PC-9 (cell line): ENCODE data around the gene MEF2C.

Experiments used
- CTCF ChIP-seq: fragments of 200-600 bp; sonication (generic); conservative IDR thresholded peaks from 2 replicates; pipeline ENCODE4 v1.6.1; 2017; ENCODE audit warnings: mixed run types, antibody characterized with exemption, mild to moderate bottlenecking, moderate library complexity
- EZH2 ChIP-seq: fragments of 200-600 bp; sonication (generic); IDR thresholded peaks from 2 replicates; pipeline ENCODE4 v1.8.0; 2017; ENCODE audit warnings: antibody characterized with exemption, low read depth

GRCh38 chr5:88680253-88681132, 202.5 kb downstream of the MEF2C start:
- peak; percentile 93 for TF ChIP-seq CTCF
- TF ChIP-seq EZH2: no peak
